HG03103 (cell line): ENCODE data around the gene TNIK.
A peak's percentile ranks its signal among the peaks of the same experiment; 100 is the strongest.

Source experiments
- ATAC-seq: cut with Tn5 transposase; IDR thresholded peaks from one replicate; pipeline ENCODE4 v1.9.1; 2021; ENCODE audit warnings: low read depth; ENCODE audit not compliant: unreplicated experiment

The TNIK gene

DNA sequence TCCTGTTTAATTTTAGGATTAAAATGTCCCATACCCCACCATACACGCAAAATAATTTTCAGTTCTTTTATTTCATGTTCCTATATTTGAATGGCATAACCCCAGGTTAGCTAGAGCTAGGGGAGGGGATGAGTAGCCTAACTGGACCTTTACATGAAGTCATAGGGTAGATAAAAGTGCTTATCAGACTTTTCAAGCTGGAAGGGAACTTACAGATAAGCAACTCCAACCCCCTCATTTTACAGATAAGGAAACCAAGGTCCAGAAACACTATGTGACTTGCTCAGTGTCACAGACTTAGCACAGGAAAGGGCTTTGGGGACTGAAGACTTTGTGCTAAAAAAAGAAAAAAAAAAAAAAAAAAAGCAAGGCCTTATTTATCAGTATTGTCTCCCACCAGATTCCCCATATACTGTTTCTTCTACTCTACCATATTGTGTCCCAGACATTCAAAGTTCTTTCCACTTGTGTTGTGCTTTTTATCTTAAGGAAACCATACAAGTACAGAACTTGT, 10.6 kb upstream of the TNIK start:
- ATAC-seq = no peak

DNA sequence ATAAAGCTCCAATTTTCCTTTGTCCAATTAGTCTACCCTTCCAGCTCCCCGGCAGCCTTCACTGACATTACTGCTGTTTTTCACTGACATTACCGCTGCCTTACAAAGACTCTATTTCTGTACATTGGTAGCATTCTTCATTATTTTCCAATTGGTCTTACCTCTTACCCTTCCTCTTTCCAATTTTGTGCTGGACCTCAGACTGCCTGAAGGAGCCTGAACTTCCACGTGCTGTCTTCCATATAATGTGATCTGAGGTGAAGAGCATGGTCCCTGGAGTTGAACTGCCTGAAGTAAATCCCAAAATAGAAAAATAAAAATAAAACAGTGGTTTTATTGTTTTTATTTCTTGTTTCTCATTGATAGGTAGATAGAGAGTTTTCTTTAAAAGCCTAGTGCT, 9.2 kb upstream of the TNIK start:
- ATAC-seq = no peak

DNA sequence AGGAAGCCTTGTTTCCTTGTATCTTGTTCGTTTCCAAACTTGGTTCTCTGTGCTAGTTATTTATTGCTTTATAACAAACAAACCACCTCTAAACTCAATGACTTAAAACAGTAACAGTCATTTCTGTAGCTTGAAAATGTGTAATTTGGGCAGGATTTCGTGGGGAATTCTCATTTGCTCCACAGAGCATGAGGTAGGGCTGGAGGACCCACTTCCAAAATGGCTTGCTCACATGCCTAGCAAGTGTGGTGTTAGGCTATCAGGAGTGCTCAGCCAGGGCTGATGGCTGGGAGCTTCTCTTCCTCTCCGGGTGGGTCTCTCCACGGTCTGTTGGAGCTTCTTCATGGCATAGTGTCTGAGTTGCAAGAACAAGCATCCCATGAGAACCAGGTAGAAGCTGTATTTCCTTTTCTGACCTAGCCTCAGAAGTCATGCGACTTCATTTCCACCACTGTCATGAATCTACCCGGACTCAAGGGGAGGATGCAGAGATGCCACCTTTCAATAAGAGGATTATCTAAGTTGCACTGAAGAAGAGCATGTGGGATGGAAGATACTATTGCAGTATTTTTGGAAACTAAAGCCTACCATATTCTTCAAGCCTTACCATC, 8.2 kb upstream of the TNIK start:
- ATAC-seq = no peak

DNA sequence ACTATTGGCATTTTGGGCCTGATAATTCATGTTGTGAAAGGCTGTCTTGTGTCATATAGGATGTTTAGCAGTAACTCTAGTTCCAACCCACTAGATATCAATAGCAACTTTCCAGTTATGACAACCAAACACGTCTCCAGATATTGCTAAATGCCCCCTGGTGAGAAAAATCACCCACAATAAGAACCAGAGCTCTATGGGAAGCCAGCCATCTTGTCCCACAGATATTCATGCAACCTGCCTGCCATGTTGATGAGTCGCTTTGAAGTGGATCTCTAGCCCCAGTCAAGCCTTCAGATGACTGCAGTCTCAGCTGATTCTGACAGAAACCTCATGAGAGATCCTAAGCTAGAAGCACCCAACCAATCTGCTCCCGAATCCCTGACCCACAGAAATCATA, 5.6 kb upstream of the TNIK start:
- no peak for ATAC-seq

DNA sequence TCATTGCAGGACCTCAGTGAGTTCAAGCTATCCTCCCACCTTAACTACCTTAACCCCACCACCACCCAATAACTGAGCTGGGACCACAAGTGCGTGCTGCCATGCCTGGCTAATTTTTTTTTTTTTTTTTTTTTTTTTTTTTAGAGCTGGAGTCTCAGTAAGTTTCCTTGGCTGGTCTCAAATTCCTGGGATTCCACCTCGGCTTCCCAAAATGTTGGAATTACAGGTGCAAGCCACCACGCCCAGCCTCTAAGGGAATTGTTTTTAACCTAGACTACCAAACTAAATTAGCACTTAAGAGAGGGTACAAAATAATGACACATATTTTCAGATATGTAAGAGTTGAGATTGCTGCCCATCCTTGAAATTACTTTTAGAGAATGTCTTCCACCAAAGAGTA, 4.3 kb upstream of the TNIK start:
- ATAC-seq = no peak

DNA sequence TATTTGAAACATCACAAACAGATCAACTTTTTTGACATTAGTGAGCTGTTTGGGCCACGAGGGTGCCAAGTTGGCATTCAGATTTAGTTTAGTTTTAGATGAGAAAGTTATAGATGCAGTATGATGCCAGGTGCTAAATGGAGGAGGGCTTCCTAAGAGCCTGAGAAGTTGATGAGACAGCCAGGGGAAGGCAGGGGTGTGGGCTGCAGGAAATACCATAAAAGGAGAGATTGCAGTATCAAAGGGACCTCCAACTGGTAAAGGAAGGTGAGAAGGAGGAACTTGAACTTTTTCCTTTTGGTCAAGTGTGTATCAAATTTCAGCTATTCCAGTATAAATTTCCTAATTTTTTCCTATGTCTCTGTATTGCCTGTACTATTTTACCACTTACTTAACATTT, 2.0 kb upstream of the TNIK start:
- ATAC-seq = no peak

DNA sequence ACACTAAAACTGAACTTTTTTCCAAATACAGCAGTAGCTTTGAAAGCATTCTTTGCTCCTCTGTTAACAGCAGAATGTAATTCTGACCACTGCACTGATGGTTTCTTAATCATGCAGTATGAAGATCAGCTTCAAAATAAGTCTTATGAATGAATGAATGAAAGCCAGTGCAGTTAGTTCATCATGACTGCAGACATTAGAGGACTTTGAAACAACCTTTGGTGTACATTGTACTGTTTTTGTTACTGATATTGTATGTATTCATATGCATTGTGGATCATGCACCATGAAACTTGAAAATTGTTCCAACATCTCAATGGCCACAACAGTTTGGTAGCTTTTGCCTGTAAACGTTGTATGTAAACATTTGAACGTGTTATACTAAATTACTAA, 1.3 kb upstream of the TNIK start:
- no peak for ATAC-seq

DNA sequence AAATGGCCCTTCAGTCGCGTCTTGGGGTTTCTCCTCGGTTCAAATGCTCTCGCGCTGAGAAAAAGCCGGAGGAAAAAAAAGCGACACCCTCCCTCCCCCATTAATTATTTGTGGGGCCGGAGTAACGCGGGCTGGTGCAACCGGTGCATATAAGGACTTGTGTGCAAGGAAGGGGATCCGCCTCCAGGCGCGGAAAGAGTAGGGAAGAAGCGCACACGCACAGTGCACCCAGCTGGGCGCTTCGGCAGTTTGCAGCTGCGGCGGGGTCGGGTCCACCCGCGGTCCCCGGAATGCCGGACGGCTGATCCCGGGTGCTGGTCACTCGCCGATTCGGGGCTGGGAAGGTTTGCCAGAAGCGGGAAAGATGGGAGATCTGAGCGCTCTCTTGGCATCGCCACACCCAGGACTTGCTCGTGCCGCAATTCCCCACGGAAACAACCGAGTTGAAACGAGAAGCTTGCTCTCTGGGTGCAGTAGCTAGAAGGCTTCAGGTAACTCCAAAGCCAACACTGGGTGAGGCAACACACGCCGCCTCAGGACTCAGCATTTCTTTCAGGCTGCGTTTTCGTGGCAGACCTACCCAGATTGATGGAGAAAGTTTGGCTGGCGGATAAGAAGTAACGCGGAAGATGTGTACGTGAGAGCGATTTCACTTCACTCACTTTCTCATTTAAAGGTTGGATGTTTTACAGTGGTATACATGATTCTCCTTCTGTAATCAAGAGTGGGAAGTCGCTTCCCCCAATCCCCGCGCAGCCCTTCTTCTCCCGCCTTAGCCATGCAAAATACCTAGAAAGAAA, 720 bp upstream of the TNIK start:
- ATAC-seq = peak; percentile 28

DNA sequence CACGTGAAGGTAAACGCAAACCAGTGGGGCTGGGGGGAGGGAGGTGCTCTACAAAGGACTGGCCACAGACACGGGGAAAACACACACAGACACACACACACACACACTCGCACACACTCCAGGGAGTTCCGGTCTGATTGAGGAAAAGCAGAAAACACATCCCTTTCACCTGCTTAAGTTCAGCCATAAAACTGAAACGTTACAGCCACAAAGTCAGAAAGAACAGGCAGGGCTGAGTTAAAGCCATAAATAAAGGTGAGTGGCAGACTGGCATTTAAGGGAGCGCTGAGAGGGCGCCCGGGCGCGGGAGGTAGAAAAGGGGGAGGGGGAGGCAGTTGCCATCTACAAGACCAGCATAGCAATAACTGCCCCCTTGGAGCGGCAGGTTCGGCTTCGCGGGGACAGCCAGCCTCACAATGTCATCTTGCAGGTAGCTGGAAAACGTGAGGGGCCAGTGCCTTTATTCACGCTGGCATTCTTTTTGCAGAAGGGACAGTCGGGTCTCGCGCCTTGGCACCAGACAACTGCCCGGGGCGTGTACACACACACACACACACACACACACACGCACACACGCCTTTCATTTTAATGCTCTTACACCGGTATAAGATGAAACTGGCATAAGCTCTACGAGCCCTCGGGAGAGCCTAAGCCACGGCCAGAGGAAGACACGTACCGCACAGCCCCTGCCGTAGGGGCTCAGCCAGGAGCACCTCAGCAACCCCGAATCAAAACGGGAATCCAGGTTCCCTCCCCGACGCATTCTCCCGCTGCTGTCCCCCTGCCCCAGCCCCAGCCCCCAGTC, 866 bp downstream of the TNIK start:
- ATAC-seq = no peak

DNA sequence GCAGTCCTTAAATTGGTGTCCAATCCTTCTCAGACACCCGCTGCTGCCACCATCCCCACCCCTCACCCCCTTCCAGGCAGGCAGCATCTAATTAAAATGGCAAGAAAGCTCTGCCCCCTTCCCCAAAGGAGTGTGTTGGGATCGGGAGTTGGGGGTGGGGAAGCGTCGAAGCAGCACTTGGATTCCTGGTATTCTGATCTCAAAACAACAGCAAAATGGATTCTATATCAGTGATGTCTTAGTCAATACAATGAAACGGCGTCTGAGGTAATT, 1.4 kb downstream of the TNIK start:
- ATAC-seq = no peak

DNA sequence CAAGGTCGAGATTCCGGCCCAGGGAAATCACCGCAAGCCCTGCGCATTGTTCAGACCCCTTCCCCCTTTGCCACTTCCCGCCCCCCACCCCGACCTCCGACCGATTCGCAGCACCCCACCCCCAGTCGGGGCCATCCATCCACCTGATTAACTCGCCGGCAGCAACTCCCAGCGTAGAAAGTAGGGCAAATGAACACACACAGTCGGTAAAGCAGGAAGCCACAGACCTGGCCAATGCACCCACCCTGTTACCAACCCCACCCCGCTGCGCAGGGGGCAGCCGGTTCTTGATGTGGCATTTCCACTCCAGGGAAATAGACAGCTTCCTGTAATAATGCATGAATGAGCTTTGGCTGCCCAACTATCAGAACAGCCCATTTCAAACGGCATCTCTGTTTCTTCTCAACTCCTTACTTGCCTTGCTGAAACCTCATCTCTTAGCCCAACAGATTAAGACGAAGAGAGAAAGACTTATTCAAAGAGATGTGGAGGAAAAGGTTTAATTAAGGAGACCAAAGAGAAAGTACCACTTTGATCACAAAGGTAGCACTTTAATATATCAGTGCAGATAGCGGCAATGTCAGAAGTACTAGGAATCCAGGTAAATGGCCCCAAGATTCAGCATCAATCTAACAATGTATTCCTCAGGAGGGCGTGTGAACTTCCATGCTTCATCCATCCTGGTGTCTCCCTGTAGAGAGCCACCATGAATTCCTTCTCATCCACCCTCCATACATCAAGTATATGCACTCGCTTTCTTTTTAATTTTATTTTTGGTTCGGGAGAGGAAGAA, 1.9 kb downstream of the TNIK start:
- no peak for ATAC-seq

DNA sequence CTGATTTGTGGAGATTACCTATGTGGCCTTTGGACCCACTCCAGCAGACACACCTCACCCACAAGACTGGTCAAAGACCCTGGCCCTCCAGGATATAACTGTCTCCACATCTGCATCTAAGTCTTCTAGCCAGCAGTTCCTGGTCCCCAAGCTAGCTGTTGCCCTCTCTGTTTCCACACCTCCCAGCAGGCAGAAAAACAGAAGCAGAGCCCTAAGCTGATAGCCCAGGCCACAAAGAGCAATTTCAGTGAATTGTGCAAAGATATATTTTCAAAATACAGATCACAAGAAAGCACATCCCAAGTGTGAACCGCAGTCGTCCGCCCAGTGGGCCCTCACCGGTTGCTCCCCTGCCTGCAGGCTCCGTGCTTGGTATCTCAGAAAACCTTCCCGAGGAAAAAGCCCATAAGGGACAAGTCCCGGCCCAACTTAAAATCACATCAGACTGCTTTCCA, 2.6 kb downstream of the TNIK start:
- ATAC-seq = no peak

DNA sequence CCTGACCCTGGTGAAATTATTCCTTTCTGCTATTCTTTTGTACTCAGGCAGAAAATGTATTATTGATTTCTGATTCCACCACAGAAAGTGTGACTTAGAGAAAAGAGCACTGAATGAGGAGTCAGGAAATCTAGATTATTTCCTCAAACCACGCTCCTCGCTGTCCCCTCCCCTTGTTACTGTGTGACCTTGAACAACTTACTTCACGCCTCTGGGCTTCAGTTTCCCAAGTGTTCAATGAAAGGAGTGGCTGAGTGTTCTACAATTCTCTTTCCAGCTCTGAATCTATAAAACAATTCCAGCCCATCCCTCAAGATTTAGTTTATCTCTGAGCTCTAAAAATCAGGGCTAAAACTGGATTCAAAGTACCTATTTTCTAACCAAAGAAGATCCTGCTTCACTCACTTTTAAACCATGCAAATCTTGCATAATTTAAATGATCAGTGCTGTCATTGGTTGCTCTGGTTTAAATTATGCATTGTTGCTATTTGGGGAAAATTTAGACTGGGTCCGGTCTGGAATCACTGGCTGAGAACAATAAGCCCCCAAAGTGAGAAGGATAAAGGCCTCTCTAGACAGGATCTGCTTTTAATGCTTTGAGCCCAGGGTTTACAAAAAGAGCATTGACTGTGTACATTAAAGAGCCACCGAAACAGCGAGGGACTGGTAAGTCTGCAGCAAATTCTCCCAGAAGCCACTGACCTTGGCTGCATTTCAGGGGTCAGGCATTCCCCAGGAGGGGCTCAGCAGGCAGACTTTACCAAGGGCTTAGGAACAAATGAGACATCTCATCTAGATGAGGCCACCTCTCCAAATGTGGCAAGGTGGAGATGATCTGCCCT, 3.2 kb downstream of the TNIK start:
- no peak for ATAC-seq

DNA sequence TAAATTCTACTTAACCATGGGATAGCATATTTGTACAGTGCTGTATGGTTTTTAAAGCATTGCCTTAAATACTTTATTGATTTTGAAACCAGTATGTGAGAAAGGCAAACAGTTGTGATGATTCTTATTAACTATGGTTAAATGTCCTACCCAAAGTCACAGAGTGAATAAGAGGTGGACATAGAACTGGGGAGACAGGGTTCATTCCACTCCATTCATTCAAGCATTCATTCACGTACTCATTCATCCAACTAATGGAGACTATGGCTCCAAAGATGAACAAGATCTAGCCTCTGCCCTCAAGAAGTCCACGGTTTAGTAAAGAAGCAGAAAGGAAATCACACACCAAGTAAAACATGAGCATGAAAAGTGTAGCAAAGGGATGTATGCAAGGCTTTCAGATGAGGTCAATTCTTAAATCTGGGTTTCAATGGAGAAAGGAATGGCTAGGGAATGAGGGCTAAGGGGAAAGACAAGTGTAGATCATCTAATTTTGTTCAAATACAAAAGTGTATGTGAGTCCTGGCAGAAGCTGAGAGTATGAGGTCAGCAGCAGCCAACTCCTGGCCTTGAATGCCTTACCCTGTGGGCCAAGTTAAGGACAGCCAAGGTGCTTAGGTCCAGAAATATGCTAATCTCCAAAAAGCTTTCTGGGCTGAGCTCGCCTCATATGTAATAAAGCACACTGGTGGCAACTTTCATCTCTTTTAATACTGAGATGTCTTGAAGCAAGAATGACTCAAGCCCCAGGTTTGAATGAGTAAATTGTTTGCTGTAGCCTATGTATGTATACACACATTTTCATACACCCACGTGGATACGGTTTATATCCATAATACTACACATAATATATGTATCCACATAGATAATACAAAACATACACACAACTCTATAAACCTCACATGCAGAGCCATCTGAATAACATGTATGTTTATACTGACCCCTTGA, 4.3 kb downstream of the TNIK start:
- ATAC-seq = no peak

DNA sequence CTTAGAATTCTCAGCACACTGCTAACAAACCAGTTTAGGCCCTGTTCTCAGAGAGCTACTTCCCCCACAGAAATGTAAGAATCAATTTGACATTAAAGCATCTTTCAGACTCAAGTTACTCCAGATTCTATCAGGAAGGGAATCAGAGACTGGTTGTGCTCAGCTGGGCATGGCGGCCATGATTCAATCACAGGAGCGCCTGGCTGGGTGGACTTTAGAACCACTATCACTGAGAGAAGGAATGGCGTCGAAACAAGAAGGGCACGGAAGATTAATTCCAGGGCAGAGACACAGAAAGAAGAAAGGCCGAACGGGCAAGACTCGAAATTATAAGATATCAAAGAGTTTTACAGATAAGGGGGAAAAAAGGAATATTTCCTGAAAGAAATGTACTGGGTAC, 6.2 kb downstream of the TNIK start:
- ATAC-seq = no peak

DNA sequence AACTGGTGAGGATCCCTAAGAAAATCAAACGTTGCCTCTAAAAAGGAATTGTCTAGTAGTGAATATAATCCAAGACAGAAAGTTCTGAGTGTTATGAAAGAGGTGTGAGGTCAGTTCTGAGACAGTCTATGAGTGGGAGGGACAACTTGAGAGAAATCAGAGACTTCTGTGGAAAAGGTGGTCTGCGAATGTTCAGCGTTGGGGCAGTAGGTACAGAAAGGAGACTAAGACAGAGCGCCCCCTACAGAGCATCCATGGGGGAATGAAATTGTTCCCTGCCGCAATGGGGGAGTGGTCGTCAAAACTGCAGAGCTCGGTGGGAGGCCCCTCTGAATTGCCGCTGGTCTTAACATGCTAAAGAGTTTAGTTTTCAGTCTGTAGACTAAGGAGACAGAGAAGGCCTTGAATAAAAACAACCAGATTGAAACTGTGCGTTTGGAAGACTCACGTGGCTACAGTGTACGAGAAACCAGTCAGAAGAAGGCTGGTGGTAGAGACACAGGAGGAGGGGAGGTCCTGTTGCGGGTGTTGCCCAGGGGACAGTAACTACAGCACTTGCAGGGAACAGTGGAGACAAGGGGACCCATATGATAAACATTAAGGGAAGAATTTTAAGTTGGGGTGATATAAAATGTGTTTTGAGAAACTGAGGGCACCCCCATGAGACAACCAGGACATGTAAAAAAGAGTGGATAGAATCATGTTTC, 6.9 kb downstream of the TNIK start:
- no peak for ATAC-seq

DNA sequence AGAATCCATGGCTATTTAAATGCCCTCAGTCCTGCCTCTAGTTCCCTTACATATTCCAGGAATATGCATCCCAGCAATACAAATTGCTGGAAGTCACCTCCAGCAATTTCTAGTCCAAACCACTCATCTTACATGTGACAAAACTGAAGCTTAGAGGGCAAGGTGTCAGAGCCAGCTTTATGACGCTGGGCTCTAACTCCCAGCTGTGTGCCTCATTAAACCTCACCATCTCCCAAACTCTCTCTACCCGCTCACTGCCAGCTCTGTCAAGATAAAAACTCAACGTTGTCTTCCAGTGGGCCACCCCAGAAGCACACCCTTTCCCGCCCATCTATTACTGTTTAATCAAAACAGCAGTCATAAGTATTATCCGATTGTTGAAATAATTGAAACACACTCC, 7.9 kb downstream of the TNIK start:
- no peak for ATAC-seq

DNA sequence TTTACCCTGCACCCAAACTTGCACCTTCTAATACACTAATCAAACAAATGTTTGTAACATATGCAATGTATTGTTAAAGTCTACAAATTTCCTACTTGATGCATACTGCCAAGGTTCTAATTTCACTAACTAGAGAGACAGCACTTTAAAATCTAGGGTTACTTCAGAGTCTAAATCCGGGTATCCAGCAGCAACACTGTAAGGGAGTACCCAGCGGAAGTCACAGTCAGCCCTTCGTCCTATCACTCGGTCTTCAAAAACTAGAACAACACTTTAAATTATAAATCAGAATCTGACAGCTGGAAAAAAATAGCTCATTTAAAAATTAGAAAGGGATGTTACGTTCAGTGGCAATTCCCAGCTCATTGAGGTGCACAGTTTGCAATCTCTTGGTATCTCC, 8.3 kb downstream of the TNIK start:
- no peak for ATAC-seq
